Measurements from ENCODE around the gene TSPY1. TPM values are rescaled to one million over a fixed set of nuclear protein-coding genes. Genes with fewer than 3 reads are reported as not detected.
"Not testable (repeated sequence)": the region's sequence is repeated elsewhere in the genome, so short reads cannot be mapped to it uniquely, and the experiment has no call there.

TSPY1 gene, protein sequence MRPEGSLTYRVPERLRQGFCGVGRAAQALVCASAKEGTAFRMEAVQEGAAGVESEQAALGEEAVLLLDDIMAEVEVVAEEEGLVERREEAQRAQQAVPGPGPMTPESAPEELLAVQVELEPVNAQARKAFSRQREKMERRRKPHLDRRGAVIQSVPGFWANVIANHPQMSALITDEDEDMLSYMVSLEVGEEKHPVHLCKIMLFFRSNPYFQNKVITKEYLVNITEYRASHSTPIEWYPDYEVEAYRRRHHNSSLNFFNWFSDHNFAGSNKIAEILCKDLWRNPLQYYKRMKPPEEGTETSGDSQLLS
- total RNA-seq = not detected
- not detected for polyA plus RNA-seq
- long read RNA-seq, donor 1 = 0 reads
- long read RNA-seq, donor 2 = 0 reads
- long read RNA-seq, donor 3 = 0 reads
- long read RNA-seq, donor 4 = 0 reads
- long read RNA-seq, donor 5 = 0 reads
- long read RNA-seq, donor 6 = 0 reads
- long read RNA-seq, donor 7 = 0 reads
- long read RNA-seq, donor 8 = 0 reads
- long read RNA-seq, donor 9 = 0 reads
- long read RNA-seq, donor 10 = 0 reads

DNA sequence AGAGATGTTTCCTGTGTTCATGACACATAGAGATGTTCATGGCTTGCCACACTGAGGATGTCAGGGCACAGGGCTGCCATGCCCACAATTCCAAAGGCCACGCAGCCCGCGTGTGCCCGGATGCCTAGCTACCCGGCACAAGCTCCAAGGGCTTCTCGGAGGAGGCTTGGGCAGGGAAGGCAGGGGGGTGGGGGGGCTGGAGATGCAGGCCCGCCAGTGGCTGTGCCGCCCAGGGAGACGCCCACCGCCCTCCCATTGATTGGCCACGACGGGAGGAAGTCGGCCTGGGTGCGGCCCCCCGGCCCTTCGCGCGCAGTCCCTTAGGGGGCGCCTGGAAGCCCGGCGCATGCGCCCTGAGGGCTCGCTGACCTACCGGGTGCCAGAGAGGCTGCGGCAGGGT is at the start of gene TSPY1:
Gene TSPY1 (plus strand): TSS at position 301 of the 400 bp plus-strand sequence. CDS start 46 bp downstream, at position 347.
- 93 to 95% methylated on average over 8 to 12 of the region's 25 CpGs; no CpG with 5 or more reads in 3 of the 5 donors for WGBS, 5 donors
- H3K27ac ChIP-seq; H3K27me3 ChIP-seq; H3K4me1 ChIP-seq; H3K4me3 ChIP-seq; H3K9me3 ChIP-seq; intact Hi-C loops (cut with DNase I; ENCODE audit: low total_unique reads); H3K36me3 ChIP-seq; DNase-seq: not testable (repeated sequence)

DNA sequence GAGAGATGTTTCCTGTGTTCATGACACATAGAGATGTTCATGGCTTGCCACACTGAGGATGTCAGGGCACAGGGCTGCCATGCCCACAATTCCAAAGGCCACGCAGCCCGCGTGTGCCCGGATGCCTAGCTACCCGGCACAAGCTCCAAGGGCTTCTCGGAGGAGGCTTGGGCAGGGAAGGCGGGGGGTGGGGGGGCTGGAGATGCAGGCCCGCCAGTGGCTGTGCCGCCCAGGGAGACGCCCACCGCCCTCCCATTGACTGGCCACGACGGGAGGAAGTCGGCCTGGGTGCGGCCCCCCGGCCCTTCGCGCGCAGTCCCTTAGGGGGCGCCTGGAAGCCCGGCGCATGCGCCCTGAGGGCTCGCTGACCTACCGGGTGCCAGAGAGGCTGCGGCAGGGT is 20.2 kb downstream of the TSPY1 start, which contains the start of gene TSPY9:
Gene TSPY9 (plus strand): TSS at position 301 of the 400 bp plus-strand sequence. CDS start 46 bp downstream, at position 347.
- H3K27ac ChIP-seq; intact Hi-C loops (cut with DNase I; ENCODE audit: low total_unique reads); H3K36me3 ChIP-seq; H3K9me3 ChIP-seq; H3K4me3 ChIP-seq; DNase-seq; H3K4me1 ChIP-seq; H3K27me3 ChIP-seq: not testable (repeated sequence)
- WGBS, 5 donors = no CpG with 5 or more reads among the region's 26 CpGs

DNA sequence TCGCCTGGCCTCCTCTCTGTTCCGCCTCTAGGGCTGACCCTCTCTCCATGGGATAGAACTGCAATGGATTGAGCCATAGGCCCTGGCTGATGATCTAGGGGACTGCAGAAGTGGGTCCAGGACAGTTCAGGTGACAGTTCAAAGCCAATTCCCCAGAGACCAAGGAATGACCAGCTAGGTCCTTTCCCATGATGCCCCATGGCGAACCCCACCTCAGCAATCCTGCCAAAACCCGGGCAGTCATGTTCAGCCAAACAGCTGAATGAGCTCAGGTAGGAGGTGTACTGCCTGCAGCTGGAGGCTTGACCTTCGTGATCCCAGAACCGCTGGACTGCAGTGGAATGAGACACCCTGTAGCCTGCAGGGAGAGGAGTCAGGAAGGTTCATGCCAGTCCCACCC is 37.6 kb downstream of the TSPY1 start:
- 50 to 73% (median 73%) methylated on average over 2 of the region's 6 CpGs; no CpG with 5 or more reads in 2 of the 5 donors for WGBS, 5 donors
- DNase-seq; H3K36me3 ChIP-seq; H3K9me3 ChIP-seq; intact Hi-C loops (cut with DNase I; ENCODE audit: low total_unique reads); H3K4me1 ChIP-seq; H3K27ac ChIP-seq; H3K4me3 ChIP-seq; H3K27me3 ChIP-seq: not testable (repeated sequence)

DNA sequence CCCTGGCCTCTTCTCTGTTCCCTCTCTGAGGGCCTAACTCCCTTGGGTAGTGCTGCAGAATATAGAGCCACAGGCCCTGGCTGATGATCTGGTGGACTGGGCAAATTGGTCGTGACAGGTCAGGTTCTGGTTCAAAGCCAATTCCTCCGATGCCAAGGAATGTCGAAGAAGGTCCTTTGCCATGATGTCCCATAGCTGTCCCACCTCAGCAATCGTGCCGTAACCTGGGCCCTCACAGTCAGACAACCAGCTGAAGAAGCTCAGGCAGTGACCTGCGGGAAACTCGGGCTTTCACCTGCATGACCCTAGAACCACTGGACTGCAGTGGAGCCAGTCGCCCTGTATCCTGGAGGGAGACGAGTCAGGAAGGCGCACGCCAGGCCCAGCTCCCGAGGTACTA is 49.5 kb downstream of the TSPY1 start:
- H3K27me3 ChIP-seq; H3K4me3 ChIP-seq; intact Hi-C loops (cut with DNase I; ENCODE audit: low total_unique reads); H3K36me3 ChIP-seq; H3K9me3 ChIP-seq; DNase-seq; H3K27ac ChIP-seq; H3K4me1 ChIP-seq: not testable (repeated sequence)
- 86 to 87% (median 86%) methylated on average over 6 to 7 of the region's 12 CpGs; no CpG with 5 or more reads in 2 of the 5 donors for WGBS, 5 donors

Other genes starting within 250 kb of the TSPY1 start
- gene TSPY4, start 129.5 kb upstream of the TSPY1 start, total RNA-seq = not detected
- gene TSPY4, start 129.5 kb upstream of the TSPY1 start, polyA plus RNA-seq = not detected
- not detected for gene TSPY8, start 109.2 kb upstream of the TSPY1 start, total RNA-seq
- gene TSPY8, start 109.2 kb upstream of the TSPY1 start, polyA plus RNA-seq = not detected
- gene TSPY3, start 68.5 kb upstream of the TSPY1 start, total RNA-seq = not detected
- gene TSPY3, start 68.5 kb upstream of the TSPY1 start, polyA plus RNA-seq = not detected
- gene TSPY9, start 20.3 kb downstream of the TSPY1 start, total RNA-seq = not detected
- gene TSPY9, start 20.3 kb downstream of the TSPY1 start, polyA plus RNA-seq = not detected
- gene TSPY10, start 60.9 kb downstream of the TSPY1 start, total RNA-seq = not detected
- gene TSPY10, start 60.9 kb downstream of the TSPY1 start, polyA plus RNA-seq = not detected

Data from stomach (tissue), 19 donors.